HFF-Myc (cell line): Measurements from ENCODE around the gene GSAP.

Source experiments
- DNase-seq: peaks from one replicate; pipeline ENCODE4 v3.0.0-alpha.2; 2011; ENCODE audit warnings: low read depth; ENCODE audit errors: extremely low read depth
- H3K4me3 ChIP-seq: replicated peaks from 2 replicates; pipeline ENCODE4 v1.5.1; 2011; ENCODE audit warnings: low read depth, mild to moderate bottlenecking, control low read depth, low read length
- TF ChIP-seq, protein P1 (sequence below): IDR thresholded peaks from 2 replicates; pipeline ENCODE4 v1.5.1; 2012; ENCODE audit warnings: mild to moderate bottlenecking, low read depth, low read length, control low read depth; ENCODE audit errors: missing control alignments

Gene GSAP

DNA sequence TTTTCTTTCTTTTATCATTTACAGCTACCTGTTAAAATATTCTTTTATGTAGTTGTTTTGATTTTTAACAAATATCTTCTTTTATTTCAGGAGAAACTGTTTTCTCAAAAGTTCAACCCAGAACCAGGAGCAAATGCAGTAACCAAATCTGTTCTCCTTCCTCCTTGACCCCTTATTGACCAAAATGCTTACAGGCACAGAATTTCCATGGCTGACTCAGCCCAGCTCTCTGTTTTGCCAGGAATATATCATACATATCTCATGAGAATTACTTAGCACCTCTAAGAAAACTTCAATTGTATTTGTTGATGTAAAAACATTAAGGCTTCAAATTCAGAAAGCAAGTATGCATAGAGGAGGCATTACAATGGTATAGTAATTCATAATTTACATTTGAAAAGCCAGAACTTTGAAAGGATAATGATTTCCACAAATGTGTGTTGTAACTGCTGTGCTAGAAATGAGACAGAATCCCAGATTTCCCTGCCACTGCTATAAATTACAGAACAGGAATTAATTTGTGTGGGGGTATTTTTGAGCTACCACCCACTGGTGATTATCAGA is 2.2 kb downstream of the GSAP start:
- TF ChIP-seq, protein P1, sequence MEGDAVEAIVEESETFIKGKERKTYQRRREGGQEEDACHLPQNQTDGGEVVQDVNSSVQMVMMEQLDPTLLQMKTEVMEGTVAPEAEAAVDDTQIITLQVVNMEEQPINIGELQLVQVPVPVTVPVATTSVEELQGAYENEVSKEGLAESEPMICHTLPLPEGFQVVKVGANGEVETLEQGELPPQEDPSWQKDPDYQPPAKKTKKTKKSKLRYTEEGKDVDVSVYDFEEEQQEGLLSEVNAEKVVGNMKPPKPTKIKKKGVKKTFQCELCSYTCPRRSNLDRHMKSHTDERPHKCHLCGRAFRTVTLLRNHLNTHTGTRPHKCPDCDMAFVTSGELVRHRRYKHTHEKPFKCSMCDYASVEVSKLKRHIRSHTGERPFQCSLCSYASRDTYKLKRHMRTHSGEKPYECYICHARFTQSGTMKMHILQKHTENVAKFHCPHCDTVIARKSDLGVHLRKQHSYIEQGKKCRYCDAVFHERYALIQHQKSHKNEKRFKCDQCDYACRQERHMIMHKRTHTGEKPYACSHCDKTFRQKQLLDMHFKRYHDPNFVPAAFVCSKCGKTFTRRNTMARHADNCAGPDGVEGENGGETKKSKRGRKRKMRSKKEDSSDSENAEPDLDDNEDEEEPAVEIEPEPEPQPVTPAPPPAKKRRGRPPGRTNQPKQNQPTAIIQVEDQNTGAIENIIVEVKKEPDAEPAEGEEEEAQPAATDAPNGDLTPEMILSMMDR, result no peak
- H3K4me3 ChIP-seq, result no peak overlapping the region
- DNase-seq, result no peak

DNA sequence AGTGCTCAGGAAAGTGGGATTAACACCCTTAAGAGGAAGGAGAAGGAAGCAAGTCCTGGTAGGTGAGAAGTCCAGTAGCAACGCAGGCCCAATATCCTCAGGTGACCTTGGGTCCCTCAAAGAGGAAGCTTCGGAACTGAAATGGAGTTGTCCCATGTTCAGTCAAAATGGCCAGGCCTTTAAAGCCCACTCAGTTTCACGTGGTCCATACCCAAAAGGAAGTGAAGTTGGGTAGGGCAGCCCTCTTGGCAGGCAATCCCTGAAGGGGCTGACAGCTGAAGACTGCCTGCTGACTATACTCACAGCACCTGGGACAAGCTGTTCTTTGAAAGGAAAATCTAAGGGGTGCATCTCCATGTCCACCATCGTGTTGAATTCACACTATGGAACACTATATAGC is 3.0 kb downstream of the GSAP start:
- H3K4me3 ChIP-seq, result no peak overlapping the region
- TF ChIP-seq, protein P1, result no peak
- no peak for DNase-seq

DNA sequence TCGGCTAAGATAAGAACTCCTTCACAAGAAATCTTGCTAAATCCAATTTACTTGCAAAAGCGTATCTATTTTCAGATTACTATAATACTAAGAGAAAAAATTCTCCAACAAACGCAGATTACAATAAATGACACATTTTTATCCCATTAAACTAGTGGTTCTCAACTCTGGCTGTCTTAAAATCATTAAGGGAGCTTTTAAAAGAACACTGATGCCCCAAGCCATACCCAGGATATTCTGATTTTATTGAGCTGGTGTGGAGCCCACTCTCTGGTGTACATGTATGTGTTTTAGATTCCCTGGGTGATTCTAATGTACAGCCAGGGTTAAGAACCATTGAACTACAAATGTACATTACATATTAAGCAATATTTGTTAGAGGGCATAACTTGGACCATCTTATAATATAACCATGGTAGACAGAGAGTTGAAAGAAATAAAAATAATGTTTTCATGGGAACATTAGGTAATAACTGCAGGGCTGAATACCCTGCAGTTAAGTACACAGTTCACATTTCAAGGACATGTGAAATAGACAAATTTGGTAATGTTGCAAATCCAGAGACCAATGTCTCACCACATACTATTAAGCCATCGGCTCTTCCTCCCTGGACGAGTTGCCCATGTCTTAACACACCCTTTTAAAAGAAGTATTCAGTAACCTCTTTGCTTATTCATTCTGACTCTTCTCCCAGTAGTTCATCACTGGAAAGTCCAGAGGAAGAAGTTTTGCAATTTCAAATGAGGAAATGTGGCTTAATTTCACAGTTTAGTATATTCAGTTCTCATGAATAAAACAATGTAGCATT is 6.2 kb downstream of the GSAP start:
- no peak for DNase-seq
- no peak overlapping the region for H3K4me3 ChIP-seq
- TF ChIP-seq, protein P1, result no peak

DNA sequence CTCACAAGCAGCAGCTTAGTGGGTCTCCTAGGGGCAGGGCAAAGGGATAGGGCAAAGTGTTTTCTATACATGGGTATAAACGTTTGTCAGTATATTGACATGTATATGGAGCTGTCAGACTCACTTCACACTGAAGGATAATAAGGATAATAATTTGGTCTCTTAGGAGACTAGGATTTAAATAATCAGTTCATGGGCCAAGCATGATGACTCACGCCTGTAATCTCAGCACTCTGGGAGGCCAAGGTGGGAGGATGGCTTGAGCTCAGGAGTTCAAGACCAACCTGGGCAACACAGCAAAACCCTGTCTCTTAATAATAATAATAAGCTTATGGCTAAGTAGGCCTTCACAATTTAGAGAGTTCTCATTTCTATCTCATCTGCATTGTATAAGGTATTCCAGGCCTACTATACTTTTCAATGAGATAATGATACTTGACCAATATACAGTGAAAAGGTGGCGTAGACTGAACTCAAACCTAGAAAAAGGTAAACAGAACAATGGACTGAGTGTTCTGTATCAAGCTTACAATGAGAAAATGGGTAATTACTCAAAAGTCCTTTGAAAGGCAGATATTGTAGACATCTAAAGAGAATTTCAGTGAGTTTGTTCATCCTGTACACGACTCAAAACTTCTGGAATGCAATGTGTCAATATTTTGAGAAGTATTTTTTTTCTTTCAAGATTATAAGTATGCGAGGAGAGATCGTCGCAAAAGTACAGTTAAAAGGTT is 7.0 kb downstream of the GSAP start:
- TF ChIP-seq, protein P1, result no peak
- DNase-seq, result no peak

DNA sequence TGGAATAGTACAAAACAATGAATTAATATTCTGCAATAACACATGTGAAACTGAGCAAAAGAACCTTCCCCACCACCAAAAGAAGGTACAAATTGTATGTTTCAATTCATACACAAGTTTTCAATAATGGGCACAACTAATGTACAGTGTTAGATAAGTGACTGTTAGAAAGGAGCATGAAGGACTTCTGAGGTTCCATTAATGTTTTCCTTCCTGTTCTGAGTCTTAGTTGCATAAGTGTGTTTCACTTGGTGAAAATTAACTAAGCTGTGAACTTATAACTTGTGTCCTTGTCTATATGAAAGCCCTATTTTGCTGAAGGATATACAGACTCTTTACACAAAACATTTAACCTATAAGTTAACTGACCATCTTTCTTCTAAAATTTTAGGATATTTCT is 8.2 kb downstream of the GSAP start:
- H3K4me3 ChIP-seq, result no peak overlapping the region
- TF ChIP-seq, protein P1, result no peak
- no peak for DNase-seq

More for the DNA sequence above, 7.0 kb downstream of the GSAP start:
- H3K4me3 ChIP-seq, result no peak overlapping the region

DNA sequence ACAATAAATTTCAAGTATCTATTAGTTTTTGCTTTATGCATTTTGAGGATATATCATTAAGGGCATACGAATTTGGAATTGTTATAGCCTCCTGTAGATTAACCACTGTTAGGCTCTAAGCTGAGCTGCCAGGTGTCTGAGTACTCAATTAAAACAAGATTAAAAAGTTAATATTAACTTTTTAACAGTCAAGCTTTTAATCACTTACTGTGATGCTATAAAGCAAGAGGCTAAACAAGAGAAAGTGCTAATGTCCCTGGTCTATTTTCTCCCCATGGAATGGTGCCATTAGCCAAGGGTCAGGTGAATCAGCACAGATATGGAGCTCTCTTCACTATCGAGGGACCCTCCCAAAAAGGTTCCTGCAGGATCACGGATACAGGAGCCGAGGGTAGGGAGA is 9.7 kb downstream of the GSAP start:
- DNase-seq, result no peak
- TF ChIP-seq, protein P1, result no peak
- no peak overlapping the region for H3K4me3 ChIP-seq
